HEK293 (cell line): Measurements from ENCODE around the gene RASL10A.

Source experiments
- GLIS2 ChIP-seq: fragments of 450-650 bp; formaldehyde crosslinking; IDR thresholded peaks from 2 replicates; pipeline ENCODE4 v1.5.1; 2016; ENCODE audit warnings: missing biosample characterization, missing genetic modification characterization
- IKZF3 ChIP-seq: fragments of 450-650 bp; IDR thresholded peaks from 2 replicates; pipeline ENCODE4 v1.5.0; 2018; ENCODE audit warnings: missing biosample characterization, mild to moderate bottlenecking, missing genetic modification characterization, moderate library complexity
- KLF16 ChIP-seq: fragments of 450-650 bp; formaldehyde crosslinking; IDR thresholded peaks from 2 replicates; pipeline ENCODE4 v1.5.1; 2017; ENCODE audit warnings: missing biosample characterization, missing genetic modification characterization
- MYNN ChIP-seq: fragments of 450-650 bp; formaldehyde crosslinking; IDR thresholded peaks from 2 replicates; pipeline ENCODE4 v1.5.1; 2016; ENCODE audit warnings: missing biosample characterization, missing genetic modification characterization, borderline replicate concordance
- OSR2 ChIP-seq: fragments of 450-650 bp; formaldehyde crosslinking; IDR thresholded peaks from 2 replicates; pipeline ENCODE4 v1.5.1; 2016; ENCODE audit warnings: missing biosample characterization, missing genetic modification characterization
- SCRT1 ChIP-seq: fragments of 450-650 bp; formaldehyde crosslinking; IDR thresholded peaks from 2 replicates; pipeline ENCODE4 v1.5.1; 2016; ENCODE audit warnings: missing biosample characterization, missing genetic modification characterization, borderline replicate concordance
- SP3 ChIP-seq: fragments of 450-650 bp; formaldehyde crosslinking; IDR thresholded peaks from 2 replicates; pipeline ENCODE4 v1.5.1; 2016; ENCODE audit warnings: missing biosample characterization, missing genetic modification characterization
- YY1 ChIP-seq: fragments of 450-650 bp; formaldehyde crosslinking; IDR thresholded peaks from 2 replicates; pipeline ENCODE4 v1.5.1; 2018; ENCODE audit warnings: missing biosample characterization, missing genetic modification characterization
- YY2 ChIP-seq: fragments of 450-650 bp; formaldehyde crosslinking; IDR thresholded peaks from 2 replicates; pipeline ENCODE4 v1.5.1; 2016; ENCODE audit warnings: missing biosample characterization, missing genetic modification characterization
- ZBTB48 ChIP-seq: fragments of 450-650 bp; formaldehyde crosslinking; IDR thresholded peaks from 2 replicates; pipeline ENCODE4 v1.5.1; 2016; ENCODE audit warnings: missing biosample characterization, missing genetic modification characterization
- ZNF121 ChIP-seq: fragments of 450-650 bp; formaldehyde crosslinking; IDR thresholded peaks from 2 replicates; pipeline ENCODE4 v1.5.1; 2016; ENCODE audit warnings: missing biosample characterization, missing genetic modification characterization
- ZNF146 ChIP-seq: fragments of 450-650 bp; formaldehyde crosslinking; IDR thresholded peaks from 2 replicates; pipeline ENCODE4 v1.5.1; 2016; ENCODE audit warnings: missing biosample characterization, missing genetic modification characterization
- ZNF211 ChIP-seq: fragments of 450-650 bp; formaldehyde crosslinking; IDR thresholded peaks from 2 replicates; pipeline ENCODE4 v1.5.1; 2016; ENCODE audit warnings: low read depth, missing biosample characterization, missing genetic modification characterization
- ZNF24 ChIP-seq: fragments of 450-650 bp; formaldehyde crosslinking; IDR thresholded peaks from 2 replicates; pipeline ENCODE4 v1.5.1; 2016; ENCODE audit warnings: missing biosample characterization, missing genetic modification characterization
- ZNF292 ChIP-seq: fragments of 450-650 bp; formaldehyde crosslinking; IDR thresholded peaks from 2 replicates; pipeline ENCODE4 v1.5.1; 2016; ENCODE audit warnings: low read depth, missing biosample characterization, missing genetic modification characterization, borderline replicate concordance
- ZNF311 ChIP-seq: fragments of 450-650 bp; formaldehyde crosslinking; IDR thresholded peaks from 2 replicates; pipeline ENCODE4 v1.5.1; 2017; ENCODE audit warnings: missing biosample characterization, missing genetic modification characterization, borderline replicate concordance
- ZNF335 ChIP-seq: fragments of 450-650 bp; formaldehyde crosslinking; conservative IDR thresholded peaks from 2 replicates; pipeline ENCODE4 v1.5.1; 2016; ENCODE audit warnings: missing biosample characterization, missing genetic modification characterization
- ZNF341 ChIP-seq: fragments of 450-650 bp; formaldehyde crosslinking; IDR thresholded peaks from 2 replicates; pipeline ENCODE4; 2016; ENCODE audit warnings: low read depth, missing biosample characterization, missing genetic modification characterization
- ZNF37A ChIP-seq: fragments of 450-650 bp; IDR thresholded peaks from 2 replicates; pipeline ENCODE4 v1.5.1; 2018; ENCODE audit warnings: missing biosample characterization, missing genetic modification characterization
- ZNF501 ChIP-seq: fragments of 450-650 bp; formaldehyde crosslinking; IDR thresholded peaks from 2 replicates; pipeline ENCODE4 v1.5.1; 2016; ENCODE audit warnings: missing biosample characterization, missing genetic modification characterization
- ZNF530 ChIP-seq: fragments of 450-650 bp; formaldehyde crosslinking; IDR thresholded peaks from 2 replicates; pipeline ENCODE4 v1.5.1; 2016; ENCODE audit warnings: low read depth, missing biosample characterization, missing genetic modification characterization
- ZNF544 ChIP-seq: fragments of 450-650 bp; formaldehyde crosslinking; IDR thresholded peaks from 2 replicates; pipeline ENCODE4 v1.5.0; 2017; ENCODE audit warnings: missing biosample characterization, missing genetic modification characterization
- ZNF792 ChIP-seq: fragments of 450-650 bp; formaldehyde crosslinking; IDR thresholded peaks from 2 replicates; pipeline ENCODE4 v1.5.1; 2016; ENCODE audit warnings: missing biosample characterization, missing genetic modification characterization
- ZSCAN23 ChIP-seq: fragments of 450-650 bp; formaldehyde crosslinking; IDR thresholded peaks from 2 replicates; pipeline ENCODE4 v1.5.1; 2016; ENCODE audit warnings: missing biosample characterization, missing genetic modification characterization
- ZSCAN4 ChIP-seq: fragments of 450-650 bp; formaldehyde crosslinking; IDR thresholded peaks from 2 replicates; pipeline ENCODE4 v1.5.1; 2017; ENCODE audit warnings: missing biosample characterization, missing genetic modification characterization
- TF ChIP-seq, protein P1 (sequence below): fragments of 450-650 bp; formaldehyde crosslinking; IDR thresholded peaks from 2 replicates; pipeline ENCODE4 v1.5.1; 2016; ENCODE audit warnings: missing biosample characterization, missing genetic modification characterization
- TF ChIP-seq, protein P2 (sequence below): fragments of 450-650 bp; formaldehyde crosslinking; IDR thresholded peaks from 2 replicates; pipeline ENCODE4 v1.5.1; 2016; ENCODE audit warnings: missing biosample characterization, missing genetic modification characterization
- TF ChIP-seq, protein P3 (sequence below): fragments of 450-650 bp; formaldehyde crosslinking; IDR thresholded peaks from 2 replicates; pipeline ENCODE4 v1.5.1; 2017; ENCODE audit warnings: missing biosample characterization, missing genetic modification characterization
- TF ChIP-seq, protein P4 (sequence below): fragments of 450-650 bp; formaldehyde crosslinking; IDR thresholded peaks from 2 replicates; pipeline ENCODE4 v1.5.1; 2016; ENCODE audit warnings: missing biosample characterization, missing genetic modification characterization

RASL10A gene

DNA sequence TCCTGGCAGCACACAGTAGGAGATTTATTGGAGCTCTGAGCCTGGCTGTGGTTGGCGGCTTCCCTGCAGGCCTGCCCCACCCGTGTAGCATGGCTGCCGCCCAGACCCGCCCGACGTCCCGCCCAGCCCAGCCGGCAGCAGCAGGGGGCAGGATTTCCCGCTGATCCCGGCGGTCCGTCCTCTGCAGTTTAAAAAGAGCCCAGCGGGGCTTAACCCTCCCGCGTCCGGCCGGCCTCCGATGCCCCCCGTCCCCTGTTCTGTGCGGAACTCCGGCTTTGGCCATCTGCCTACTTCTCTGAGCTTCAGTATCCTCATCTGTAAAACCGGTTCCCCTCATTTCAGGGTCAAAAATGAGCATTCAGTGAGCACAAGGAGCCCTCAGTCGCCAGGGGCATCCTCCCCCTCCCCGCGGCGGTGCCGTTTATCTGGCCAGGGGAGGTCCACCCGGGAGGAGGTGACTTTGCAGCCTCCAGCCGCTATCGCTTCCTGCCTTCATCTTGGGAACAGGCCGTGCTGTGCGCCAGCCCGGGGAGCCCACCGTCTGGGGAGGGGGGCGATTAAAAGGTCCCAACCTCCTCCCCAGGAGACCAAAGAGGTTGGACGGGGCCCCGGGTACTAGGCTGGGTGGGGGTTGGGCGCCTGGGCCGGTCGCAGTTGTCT lies 9.2 kb downstream of the RASL10A start, which contains the start of gene GAS2L1 (continued):
- TF ChIP-seq ZSCAN4 (tag by site-specific recombination) (no peak; the same call in 1 of the 2 replicates), ZNF37A (tag by site-specific recombination) (no peak), IKZF3 (tag by site-specific recombination) (peak; percentile 96), OSR2 (tag by site-specific recombination) (0 out of 2 replicates have a peak, but pooled peaks have one; percentile 17), YY1 (peak; percentile 63; the same call in 1 of the 2 replicates), ZBTB48 (tag by site-specific recombination) (peak; percentile 60), ZNF530 (tag by site-specific recombination) (0 out of 2 replicates have a peak, but pooled peaks have one; percentile 11), ZNF341 (tag by site-specific recombination) (peak; percentile 87), ZSCAN23 (tag by site-specific recombination) (no peak), SP3 (peak; percentile 74), ZNF544 (tag by site-specific recombination) (no peak), ZNF311 (tag by site-specific recombination) (no peak), ZNF335 (tag by site-specific recombination) (peak; percentile 93), ZNF292 (tag by site-specific recombination) (no peak), YY2 (0 out of 2 replicates have a peak, but pooled peaks have one; percentile 56), ZNF501 (tag by site-specific recombination) (no peak), GLIS2 (tag by site-specific recombination) (peak; percentile 93), KLF16 (tag by site-specific recombination) (peak; percentile 54; the same call in 1 of the 2 replicates), MYNN (tag by site-specific recombination) (no peak), ZNF211 (no peak), ZNF792 (no peak), ZNF121 (tag by site-specific recombination) (peak; percentile 46; the same call in 1 of the 2 replicates), ZNF24 (tag by site-specific recombination) (peak; percentile 57), ZNF146 (no peak), SCRT1 (tag by site-specific recombination) (no peak)
- TF ChIP-seq, protein P1, sequence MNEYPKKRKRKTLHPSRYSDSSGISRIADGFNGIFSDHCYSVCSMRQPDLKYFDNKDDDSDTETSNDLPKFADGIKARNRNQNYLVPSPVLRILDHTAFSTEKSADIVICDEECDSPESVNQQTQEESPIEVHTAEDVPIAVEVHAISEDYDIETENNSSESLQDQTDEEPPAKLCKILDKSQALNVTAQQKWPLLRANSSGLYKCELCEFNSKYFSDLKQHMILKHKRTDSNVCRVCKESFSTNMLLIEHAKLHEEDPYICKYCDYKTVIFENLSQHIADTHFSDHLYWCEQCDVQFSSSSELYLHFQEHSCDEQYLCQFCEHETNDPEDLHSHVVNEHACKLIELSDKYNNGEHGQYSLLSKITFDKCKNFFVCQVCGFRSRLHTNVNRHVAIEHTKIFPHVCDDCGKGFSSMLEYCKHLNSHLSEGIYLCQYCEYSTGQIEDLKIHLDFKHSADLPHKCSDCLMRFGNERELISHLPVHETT (tag by site-specific recombination) = 0 out of 2 replicates have a peak, but pooled peaks have one; percentile 45
- TF ChIP-seq, protein P2, sequence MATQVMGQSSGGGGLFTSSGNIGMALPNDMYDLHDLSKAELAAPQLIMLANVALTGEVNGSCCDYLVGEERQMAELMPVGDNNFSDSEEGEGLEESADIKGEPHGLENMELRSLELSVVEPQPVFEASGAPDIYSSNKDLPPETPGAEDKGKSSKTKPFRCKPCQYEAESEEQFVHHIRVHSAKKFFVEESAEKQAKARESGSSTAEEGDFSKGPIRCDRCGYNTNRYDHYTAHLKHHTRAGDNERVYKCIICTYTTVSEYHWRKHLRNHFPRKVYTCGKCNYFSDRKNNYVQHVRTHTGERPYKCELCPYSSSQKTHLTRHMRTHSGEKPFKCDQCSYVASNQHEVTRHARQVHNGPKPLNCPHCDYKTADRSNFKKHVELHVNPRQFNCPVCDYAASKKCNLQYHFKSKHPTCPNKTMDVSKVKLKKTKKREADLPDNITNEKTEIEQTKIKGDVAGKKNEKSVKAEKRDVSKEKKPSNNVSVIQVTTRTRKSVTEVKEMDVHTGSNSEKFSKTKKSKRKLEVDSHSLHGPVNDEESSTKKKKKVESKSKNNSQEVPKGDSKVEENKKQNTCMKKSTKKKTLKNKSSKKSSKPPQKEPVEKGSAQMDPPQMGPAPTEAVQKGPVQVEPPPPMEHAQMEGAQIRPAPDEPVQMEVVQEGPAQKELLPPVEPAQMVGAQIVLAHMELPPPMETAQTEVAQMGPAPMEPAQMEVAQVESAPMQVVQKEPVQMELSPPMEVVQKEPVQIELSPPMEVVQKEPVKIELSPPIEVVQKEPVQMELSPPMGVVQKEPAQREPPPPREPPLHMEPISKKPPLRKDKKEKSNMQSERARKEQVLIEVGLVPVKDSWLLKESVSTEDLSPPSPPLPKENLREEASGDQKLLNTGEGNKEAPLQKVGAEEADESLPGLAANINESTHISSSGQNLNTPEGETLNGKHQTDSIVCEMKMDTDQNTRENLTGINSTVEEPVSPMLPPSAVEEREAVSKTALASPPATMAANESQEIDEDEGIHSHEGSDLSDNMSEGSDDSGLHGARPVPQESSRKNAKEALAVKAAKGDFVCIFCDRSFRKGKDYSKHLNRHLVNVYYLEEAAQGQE = no peak
- TF ChIP-seq, protein P3, sequence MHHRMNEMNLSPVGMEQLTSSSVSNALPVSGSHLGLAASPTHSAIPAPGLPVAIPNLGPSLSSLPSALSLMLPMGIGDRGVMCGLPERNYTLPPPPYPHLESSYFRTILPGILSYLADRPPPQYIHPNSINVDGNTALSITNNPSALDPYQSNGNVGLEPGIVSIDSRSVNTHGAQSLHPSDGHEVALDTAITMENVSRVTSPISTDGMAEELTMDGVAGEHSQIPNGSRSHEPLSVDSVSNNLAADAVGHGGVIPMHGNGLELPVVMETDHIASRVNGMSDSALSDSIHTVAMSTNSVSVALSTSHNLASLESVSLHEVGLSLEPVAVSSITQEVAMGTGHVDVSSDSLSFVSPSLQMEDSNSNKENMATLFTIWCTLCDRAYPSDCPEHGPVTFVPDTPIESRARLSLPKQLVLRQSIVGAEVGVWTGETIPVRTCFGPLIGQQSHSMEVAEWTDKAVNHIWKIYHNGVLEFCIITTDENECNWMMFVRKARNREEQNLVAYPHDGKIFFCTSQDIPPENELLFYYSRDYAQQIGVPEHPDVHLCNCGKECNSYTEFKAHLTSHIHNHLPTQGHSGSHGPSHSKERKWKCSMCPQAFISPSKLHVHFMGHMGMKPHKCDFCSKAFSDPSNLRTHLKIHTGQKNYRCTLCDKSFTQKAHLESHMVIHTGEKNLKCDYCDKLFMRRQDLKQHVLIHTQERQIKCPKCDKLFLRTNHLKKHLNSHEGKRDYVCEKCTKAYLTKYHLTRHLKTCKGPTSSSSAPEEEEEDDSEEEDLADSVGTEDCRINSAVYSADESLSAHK (tag by site-specific recombination) = no peak; the same call in 1 of the 2 replicates
- TF ChIP-seq, protein P4, sequence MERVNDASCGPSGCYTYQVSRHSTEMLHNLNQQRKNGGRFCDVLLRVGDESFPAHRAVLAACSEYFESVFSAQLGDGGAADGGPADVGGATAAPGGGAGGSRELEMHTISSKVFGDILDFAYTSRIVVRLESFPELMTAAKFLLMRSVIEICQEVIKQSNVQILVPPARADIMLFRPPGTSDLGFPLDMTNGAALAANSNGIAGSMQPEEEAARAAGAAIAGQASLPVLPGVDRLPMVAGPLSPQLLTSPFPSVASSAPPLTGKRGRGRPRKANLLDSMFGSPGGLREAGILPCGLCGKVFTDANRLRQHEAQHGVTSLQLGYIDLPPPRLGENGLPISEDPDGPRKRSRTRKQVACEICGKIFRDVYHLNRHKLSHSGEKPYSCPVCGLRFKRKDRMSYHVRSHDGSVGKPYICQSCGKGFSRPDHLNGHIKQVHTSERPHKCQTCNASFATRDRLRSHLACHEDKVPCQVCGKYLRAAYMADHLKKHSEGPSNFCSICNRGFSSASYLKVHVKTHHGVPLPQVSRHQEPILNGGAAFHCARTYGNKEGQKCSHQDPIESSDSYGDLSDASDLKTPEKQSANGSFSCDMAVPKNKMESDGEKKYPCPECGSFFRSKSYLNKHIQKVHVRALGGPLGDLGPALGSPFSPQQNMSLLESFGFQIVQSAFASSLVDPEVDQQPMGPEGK (tag by site-specific recombination) = peak; percentile 86
